Stimulated activated CD4-positive, alpha-beta T cell treated with anti-CD3 and anti-CD28 coated beads, TNF-alpha, amount 100 ng/mL, for 1 hour (primary cell): ENCODE data around the gene KLHL29.

ENCODE experiments used
- DNase-seq, 3 donors: peaks; one replicate each; pipeline ENCODE4 v3.0.0-alpha.2; 2020; ENCODE audit warnings: low read depth in 3 of 3, low spot score in 1 of 3

Gene KLHL29

DNA sequence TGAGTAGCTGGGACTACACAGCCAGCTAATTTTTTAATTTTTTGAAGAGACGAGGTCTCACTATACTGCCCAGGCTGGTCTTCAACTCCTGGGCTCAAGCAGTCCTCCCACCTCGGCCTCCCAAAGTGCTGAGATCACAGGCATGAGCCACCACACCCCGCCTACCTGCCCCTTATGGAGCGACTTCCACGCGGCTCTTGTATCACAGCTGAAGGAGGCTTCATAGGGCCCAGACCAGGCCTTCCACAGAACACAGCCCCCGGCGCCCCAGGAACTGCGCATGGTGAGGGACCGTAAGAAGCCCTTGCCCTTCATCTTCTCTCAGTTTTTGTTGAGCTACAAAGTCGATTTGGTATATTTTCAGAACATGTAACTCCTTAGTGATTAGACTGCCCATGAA, 220.3 kb downstream of the KLHL29 start:
- DNase-seq, result no peak

DNA sequence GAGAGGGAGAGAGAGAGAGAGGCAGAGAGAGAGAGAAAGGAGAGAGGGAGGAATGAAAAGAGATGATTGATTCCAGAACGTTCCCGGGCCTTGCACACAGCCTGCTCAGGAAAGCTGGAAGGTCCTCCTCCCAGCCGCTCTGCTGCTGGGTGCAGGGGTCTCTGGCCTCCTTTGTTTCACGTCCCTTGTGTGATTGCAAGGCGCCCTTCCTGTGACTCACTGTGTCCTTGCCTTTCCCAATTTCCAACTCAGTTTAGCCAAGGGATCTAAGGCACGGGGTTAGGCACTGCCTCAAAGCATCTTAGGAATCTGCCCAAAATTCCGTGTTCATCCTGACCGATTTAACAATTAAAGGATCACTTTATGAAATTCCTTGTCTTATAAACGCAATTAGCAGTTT, 221.2 kb downstream of the KLHL29 start:
- no peak for DNase-seq

DNA sequence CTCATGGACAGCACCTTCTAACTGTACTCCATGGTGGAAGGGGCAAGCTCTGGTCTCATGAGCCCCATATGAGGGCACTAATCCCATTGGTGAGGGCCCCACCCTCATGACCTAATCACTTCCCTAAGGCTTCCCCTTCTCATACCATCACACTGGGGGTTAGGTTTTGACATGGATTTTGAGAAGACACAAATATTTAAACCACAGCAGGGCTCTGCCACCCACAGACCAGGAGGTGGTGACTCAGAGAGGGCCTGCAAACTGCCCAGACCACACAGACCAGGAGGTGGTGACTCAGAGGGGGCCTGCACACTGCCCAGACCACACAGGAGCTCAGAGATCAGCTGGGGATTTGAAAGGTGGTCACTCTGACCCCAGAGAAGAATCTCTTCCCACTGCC, 222.0 kb downstream of the KLHL29 start:
- no peak for DNase-seq

- no peak for DNase-seq
Observed at GRCh38 chr2:23607925-23608324, 222.9 kb downstream of the KLHL29 start.

DNA sequence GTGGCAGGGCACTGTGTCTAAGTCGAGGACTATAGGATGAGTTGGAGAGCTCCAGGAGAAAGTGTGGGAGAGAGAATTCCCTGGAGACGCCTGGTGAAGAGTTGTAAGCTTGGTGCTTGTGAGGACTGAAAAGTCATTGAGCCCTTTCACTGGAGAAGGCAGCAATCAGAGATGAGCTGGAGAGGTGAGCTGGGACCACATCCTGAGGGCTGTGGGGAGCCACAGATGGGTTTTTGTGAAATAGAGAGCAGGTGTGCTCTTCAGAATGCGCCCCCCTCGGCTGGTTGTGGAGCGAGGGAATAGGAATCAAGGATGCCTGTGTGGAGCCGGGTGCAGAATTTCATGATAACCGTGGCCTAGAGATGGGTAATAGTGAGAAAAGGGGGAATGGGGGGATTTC, 224.3 kb downstream of the KLHL29 start:
- DNase-seq, result no peak

GRCh38 chr2:23611839-23612238, 226.9 kb downstream of the KLHL29 start:
- no peak for DNase-seq

DNA sequence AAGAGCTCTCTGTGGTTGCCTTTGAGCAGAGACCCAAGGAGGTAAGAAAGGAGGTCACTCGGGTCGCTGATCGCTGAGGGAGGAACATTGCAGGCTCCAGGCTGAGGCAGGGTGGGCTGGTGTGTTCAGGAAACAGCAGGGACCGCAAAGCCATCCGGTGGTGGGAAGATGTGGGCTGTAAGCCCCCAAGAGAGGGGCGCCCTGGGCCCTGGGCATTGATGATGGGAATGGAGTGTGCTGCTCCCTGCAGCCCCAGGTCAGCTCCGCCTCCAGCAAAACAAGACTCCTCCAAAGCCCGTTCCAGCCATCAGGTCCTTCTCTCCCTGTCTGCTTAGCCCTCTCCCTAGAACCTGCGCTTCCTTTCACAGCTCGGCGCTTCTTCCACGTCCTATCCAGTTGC, 229.7 kb downstream of the KLHL29 start:
- no peak for DNase-seq

- no peak for DNase-seq
Observed at GRCh38 chr2:23615216-23616020, 230.4 kb downstream of the KLHL29 start.

DNA sequence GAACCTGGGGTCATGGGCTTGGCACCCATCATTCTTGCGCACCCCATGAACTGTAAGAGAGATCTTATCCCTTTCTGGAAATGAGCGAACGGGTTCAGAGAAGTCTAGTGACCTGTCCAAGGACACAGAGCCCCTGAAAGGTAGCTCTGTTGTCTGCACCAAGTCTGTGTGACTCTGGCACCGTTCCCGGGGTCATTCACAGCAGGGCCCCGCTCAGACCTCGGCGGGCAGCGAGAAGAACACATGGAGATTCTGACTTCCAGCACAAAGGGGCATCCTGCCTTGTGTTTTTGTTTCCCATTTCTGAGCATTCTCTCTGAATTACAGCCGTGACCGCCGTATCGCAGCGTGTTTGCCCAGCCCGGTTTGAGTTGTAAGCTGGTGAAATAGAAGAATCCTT, 231.7 kb downstream of the KLHL29 start:
- DNase-seq, result no peak

DNA sequence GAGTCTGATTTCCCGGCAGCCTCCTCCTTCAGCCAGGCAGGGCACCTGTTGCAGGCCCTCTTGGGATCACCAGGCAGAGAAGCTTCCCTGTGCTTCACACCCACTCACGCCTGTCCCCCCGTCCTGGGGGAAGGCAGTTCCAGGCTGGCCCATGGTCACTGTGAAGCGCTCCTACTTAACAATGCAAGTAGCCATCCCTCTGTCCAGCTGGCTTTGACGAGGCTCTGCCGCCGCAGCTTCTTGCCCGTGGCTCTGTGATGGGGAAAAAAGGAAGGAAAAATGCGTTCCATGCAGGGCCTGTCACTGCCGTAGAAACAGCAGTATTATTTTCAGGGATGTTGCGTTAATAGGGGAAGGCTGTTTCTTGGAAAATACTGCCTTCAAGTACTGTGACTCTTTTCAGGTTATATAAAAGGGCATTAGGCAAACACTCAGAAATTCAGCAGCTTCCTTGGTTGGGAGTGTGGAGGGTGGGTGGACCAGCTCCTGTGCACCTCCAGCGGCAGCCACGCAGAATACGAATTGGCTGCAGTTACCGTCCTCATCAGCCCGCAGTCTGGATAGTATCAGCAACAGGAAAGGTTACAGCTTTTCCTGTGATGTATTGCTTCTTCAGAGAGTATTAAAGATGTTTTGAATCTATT, 232.3 kb downstream of the KLHL29 start:
- DNase-seq, result no peak

DNA sequence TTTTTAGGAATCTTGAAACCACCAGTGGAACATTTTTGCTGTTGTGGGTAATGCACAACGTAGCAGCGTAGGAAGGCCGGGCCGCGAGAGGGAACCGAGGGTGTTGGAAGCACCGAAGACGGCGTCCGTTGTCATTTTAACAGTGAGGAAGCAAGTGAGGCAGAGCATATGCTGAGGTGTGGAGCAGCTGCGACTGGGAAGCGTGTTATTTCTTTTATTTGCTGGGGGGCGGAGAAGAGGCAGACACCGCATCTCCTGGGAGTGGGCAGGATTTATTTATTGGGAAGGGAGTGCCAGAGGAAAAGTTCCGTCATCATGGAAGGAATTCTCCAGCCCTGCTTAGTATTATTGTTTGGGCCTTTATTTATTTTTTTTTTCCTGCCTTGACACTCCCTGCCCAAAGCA, 232.8 kb downstream of the KLHL29 start:
- no peak for DNase-seq

GRCh38 chr2:23618265-23618664, 233.3 kb downstream of the KLHL29 start:
- no peak for DNase-seq

GRCh38 chr2:23618794-23619530, 234.0 kb downstream of the KLHL29 start:
- no peak for DNase-seq

GRCh38 chr2:23619941-23620340, 235.0 kb downstream of the KLHL29 start:
- no peak for DNase-seq

DNA sequence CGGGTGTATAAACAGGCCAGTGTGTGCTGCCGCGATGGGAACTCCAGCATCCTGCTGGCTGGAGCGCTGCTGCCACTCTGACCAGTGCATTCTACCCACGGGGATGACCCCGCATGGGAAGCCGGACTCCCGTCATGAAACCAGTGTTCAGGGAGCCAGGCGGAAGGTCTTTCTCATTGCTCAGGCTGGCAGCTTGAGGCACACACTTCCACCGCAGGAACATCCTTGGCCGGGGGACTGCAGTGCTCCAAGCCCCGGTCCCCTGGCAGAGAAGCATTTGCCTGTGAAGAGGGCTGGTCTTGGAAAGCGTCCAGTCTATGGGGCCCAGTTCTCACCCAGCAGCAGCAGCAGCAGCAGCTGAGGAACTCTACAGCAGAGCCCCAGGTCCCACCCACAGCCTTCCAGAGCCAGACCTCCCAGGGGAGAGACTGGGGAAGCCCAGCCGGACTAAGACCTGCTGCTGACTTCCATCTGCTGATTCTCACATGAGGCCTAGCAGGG, 235.9 kb downstream of the KLHL29 start:
- no peak for DNase-seq

GRCh38 chr2:23621616-23622015, 236.6 kb downstream of the KLHL29 start:
- DNase-seq, result no peak

- no peak for DNase-seq
Observed at GRCh38 chr2:23622466-23622865, 237.5 kb downstream of the KLHL29 start.

DNA sequence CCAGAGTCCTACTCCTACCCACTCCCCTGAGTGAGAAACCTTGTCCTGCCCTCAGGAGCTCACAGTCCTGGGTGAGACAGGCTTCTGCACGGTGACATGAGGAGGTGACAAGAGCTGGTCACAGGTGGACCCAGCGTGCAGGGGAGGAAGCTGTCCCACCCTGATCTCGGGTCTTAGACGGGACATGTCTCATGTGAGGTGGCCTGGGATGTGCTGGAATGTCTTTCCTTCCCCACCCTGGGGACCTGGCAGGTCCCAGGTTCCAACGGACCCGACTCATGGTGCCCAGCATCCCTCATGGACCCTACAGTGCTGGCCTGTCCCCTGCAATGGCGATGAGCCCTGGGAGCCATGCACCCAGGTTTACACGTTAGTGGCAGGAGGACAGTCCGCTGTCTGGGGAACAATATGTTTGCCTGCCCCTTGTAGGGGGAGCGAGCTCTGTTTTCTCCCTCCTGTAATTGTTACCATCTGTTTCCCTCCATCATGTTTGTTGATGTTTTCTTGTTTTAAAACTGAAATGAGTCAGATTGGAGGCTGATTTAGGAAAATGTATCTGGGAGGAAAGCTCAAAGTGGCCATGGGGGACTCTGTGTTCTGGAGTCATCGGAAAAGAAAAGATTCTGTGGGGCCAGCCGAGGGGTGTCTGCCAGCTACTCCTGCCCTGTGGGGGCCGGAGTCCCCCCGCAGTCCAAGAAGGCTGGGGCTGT, 238.1 kb downstream of the KLHL29 start:
- DNase-seq, result no peak

GRCh38 chr2:23624378-23624777, 239.4 kb downstream of the KLHL29 start:
- DNase-seq, result no peak

GRCh38 chr2:23624915-23625314, 239.9 kb downstream of the KLHL29 start:
- DNase-seq, result no peak

GRCh38 chr2:23625726-23626125, 240.7 kb downstream of the KLHL29 start:
- DNase-seq, result no peak
